Naive thymus-derived CD4-positive, alpha-beta T cell (primary cell): ENCODE results near the gene CACNG1. TPM values are rescaled to one million over a fixed set of nuclear protein-coding genes. Genes with fewer than 3 reads are reported as not detected.

Source experiments
- ATAC-seq: fragments of 150-1000 bp; cut with Tn5 transposase; 2 replicates; pipeline ENCODE4 v1.10.0; 2021; ENCODE audit warnings: mild to moderate bottlenecking, moderate library complexity
- CTCF ChIA-PET: fragments of 350-600 bp; sonication (Branson Sonifier 250); formaldehyde crosslinking; loops from one replicate; lab custom pipeline; 2021; ENCODE audit warnings: antibody characterized with exemption; lab: Charles Lee
- POLR2A ChIA-PET: fragments of 350-600 bp; sonication (Branson Sonifier 250); formaldehyde crosslinking; loops from one replicate; lab custom pipeline; 2021; ENCODE audit warnings: antibody characterized with exemption, inconsistent platforms; lab: Charles Lee
- DNase-seq, 9 donors: peaks; one replicate each; pipeline versions ENCODE4 v3.0.0 to v3.0.0-alpha.2; 2020 to 2022; ENCODE audit warnings: mixed read lengths in 1 of 9
- H3K27ac ChIP-seq: one replicate; pipeline ENCODE4 v1.7.0; 2013; ENCODE audit warnings: mild to moderate bottlenecking, low read depth, low read length, moderate library complexity
- H3K27me3 ChIP-seq, 2 donors: one replicate each; pipeline ENCODE4 v1.7.0; 2013; ENCODE audit warnings: low read length in 2 of 2, mild to moderate bottlenecking in 2 of 2, moderate library complexity in 2 of 2; ENCODE audit not compliant: control insufficient read depth in 2 of 2, insufficient read depth in 2 of 2
- H3K36me3 ChIP-seq, 3 experiments: 1 replicate in 2 of 3; 2 replicates in 1 of 3; pipeline ENCODE4 v1.7.0; 2013; ENCODE audit warnings: low read length in 3 of 3, mild to moderate bottlenecking in 3 of 3, moderate library complexity in 1 of 3; ENCODE audit not compliant: insufficient read depth in 3 of 3, control insufficient read depth in 2 of 3
- H3K4me1 ChIP-seq, 2 donors: one replicate each; pipeline ENCODE4 v1.7.0; 2013; ENCODE audit warnings: low read length in 2 of 2, mild to moderate bottlenecking in 2 of 2, moderate library complexity in 1 of 2; ENCODE audit not compliant: control insufficient read depth in 2 of 2, insufficient read depth in 2 of 2
- H3K4me3 ChIP-seq: 2 replicates; pipeline ENCODE4 v1.7.0; 2013; ENCODE audit warnings: mild to moderate bottlenecking, low read length
- H3K9me3 ChIP-seq, 3 experiments: 1 replicate in 2 of 3; 2 replicates in 1 of 3; pipeline ENCODE4 v1.7.0; 2013; ENCODE audit warnings: low read length in 3 of 3; ENCODE audit not compliant: control insufficient read depth in 2 of 3
- H3K27ac Mint-ChIP-seq, 9 donors: one replicate each; pipeline ENCODE4 v1.8.0; 2020 to 2022; ENCODE audit warnings: mixed read lengths in 9 of 9, mild to moderate bottlenecking in 8 of 9, moderate library complexity in 5 of 9, inconsistent platforms in 2 of 9
- H3K27me3 Mint-ChIP-seq, 5 donors: one replicate each; pipeline ENCODE4 v1.8.0; 2021 to 2022; ENCODE audit warnings: mixed read lengths in 5 of 5, mild to moderate bottlenecking in 1 of 5
- H3K36me3 Mint-ChIP-seq, 5 donors: one replicate each; pipeline ENCODE4 v1.8.0; 2020 to 2022; ENCODE audit warnings: mixed read lengths in 5 of 5, mild to moderate bottlenecking in 3 of 5, inconsistent platforms in 1 of 5
- H3K4me1 Mint-ChIP-seq, 7 donors: one replicate each; pipeline ENCODE4 v1.8.0; 2020 to 2022; ENCODE audit warnings: mixed read lengths in 7 of 7, mild to moderate bottlenecking in 3 of 7, inconsistent platforms in 1 of 7
- H3K4me3 Mint-ChIP-seq, 10 donors: one replicate each; pipeline ENCODE4 v1.8.0; 2020 to 2022; ENCODE audit warnings: mild to moderate bottlenecking in 10 of 10, mixed read lengths in 10 of 10, moderate library complexity in 6 of 10, inconsistent platforms in 2 of 10
- H3K9me3 Mint-ChIP-seq, 11 donors: one replicate each; pipeline ENCODE4 v1.8.0; 2020 to 2022; ENCODE audit warnings: mixed read lengths in 11 of 11, mild to moderate bottlenecking in 4 of 11, inconsistent platforms in 1 of 11, moderate library complexity in 1 of 11
- intact Hi-C, 2 donors: fragments of 100-400 bp; cut with micrococcal nuclease; formaldehyde crosslinking; loops; one replicate each; pipeline ENCODE4 v1.15.1; 2023
- polyA plus RNA-seq, 2 donors: library from polyadenylated mRNA; unstranded; fragments of 300-500 nt; fragmentation: Illumina TruSeq; gene quantifications; one replicate each; pipeline ENCODE4 v1.2.3, GENCODE V29; 2021
- total RNA-seq, 6 experiments: library from RNA in 5 of 6; stranded (reverse) in 5 of 6; gene quantifications; 1 replicate in 5 of 6; 2 replicates in 1 of 6; pipeline ENCODE4 v1.2.3 and lab custom pipeline; 2021 to 2026

CACNG1 gene
- total and polyA plus RNA-seq, 7 experiments from 2014 or later: not detected

GRCh38 chr17:67069603-67070136, 25.3 kb downstream of the CACNG1 start:
- H3K27ac ChIP-seq: no peak overlapping the region
- DNase-seq (no peak), ATAC-seq (no peak)
- CTCF ChIA-PET: no interaction called here
- no peaks in the 10 kb centered on the region for H3K9me3 ChIP-seq
- peaks cover 0 to 13% (median 0%) of the 10 kb centered on the region in 11 donors for H3K9me3 Mint-ChIP-seq
- no peaks in the 10 kb centered on the region for H3K4me1 ChIP-seq
- intact Hi-C loops: no loop called here
- H3K4me1 Mint-ChIP-seq: no peaks in the 10 kb centered on the region
- POLR2A ChIA-PET: no interaction called here
- H3K4me3 Mint-ChIP-seq: no peak overlapping the region
- H3K27me3 ChIP-seq: no peaks in the 10 kb centered on the region
- H3K4me3 ChIP-seq: no peak overlapping the region
- H3K27ac Mint-ChIP-seq: no peak overlapping the region
- H3K36me3 Mint-ChIP-seq: peaks cover 3 to 45% (median 32%) of the 10 kb centered on the region in 5 donors
- no peaks in the 10 kb centered on the region for H3K27me3 Mint-ChIP-seq
- no peaks in the 10 kb centered on the region for H3K36me3 ChIP-seq

- no peaks in the 10 kb centered on the region for H3K36me3 ChIP-seq
- H3K27ac ChIP-seq: no peak overlapping the region
- H3K9me3 Mint-ChIP-seq: peaks cover 0 to 13% (median 0%) of the 10 kb centered on the region in 11 donors
- no peak for DNase-seq
- POLR2A ChIA-PET: no interaction called here
- peaks cover 8 to 54% (median 34%) of the 10 kb centered on the region in 5 donors for H3K36me3 Mint-ChIP-seq
- H3K4me1 ChIP-seq: no peaks in the 10 kb centered on the region
- no peaks in the 10 kb centered on the region for H3K9me3 ChIP-seq
- H3K4me3 ChIP-seq: no peak overlapping the region
- intact Hi-C loops: no loop called here
- no peaks in the 10 kb centered on the region for H3K4me1 Mint-ChIP-seq
- no peak overlapping the region for H3K27ac Mint-ChIP-seq
- CTCF ChIA-PET: no interaction called here
- H3K27me3 ChIP-seq: no peaks in the 10 kb centered on the region
- H3K27me3 Mint-ChIP-seq: no peaks in the 10 kb centered on the region
- H3K4me3 Mint-ChIP-seq: no peak overlapping the region
- no peak for ATAC-seq
Observed at GRCh38 chr17:67071595-67071994, 27.2 kb downstream of the CACNG1 start.

- peaks cover 8 to 49% (median 34%) of the 10 kb centered on the region in 5 donors for H3K36me3 Mint-ChIP-seq
- no peak overlapping the region for H3K4me3 ChIP-seq
- H3K27me3 Mint-ChIP-seq: no peaks in the 10 kb centered on the region
- H3K4me1 Mint-ChIP-seq: no peaks in the 10 kb centered on the region
- ATAC-seq (no peak), DNase-seq (no peak)
- H3K9me3 Mint-ChIP-seq: peaks cover 0 to 13% (median 0%) of the 10 kb centered on the region in 11 donors
- no peaks in the 10 kb centered on the region for H3K9me3 ChIP-seq
- H3K27ac Mint-ChIP-seq: no peak overlapping the region
- H3K4me3 Mint-ChIP-seq: no peak overlapping the region
- ChIA-PET CTCF (no interaction called here), POLR2A (no interaction called here)
- peaks cover 0 to 4% (median 3%) of the 10 kb centered on the region in 3 experiments for H3K36me3 ChIP-seq
- intact Hi-C loops: no loop called here
- H3K27ac ChIP-seq: no peak overlapping the region
- no peaks in the 10 kb centered on the region for H3K27me3 ChIP-seq
- H3K4me1 ChIP-seq: no peaks in the 10 kb centered on the region
Observed at GRCh38 chr17:67072885-67073284, 28.5 kb downstream of the CACNG1 start.

GRCh38 chr17:67074781-67075180, 30.4 kb downstream of the CACNG1 start:
- ChIA-PET CTCF (no interaction called here), POLR2A (no interaction called here)
- Histone ChIP-seq H3K27me3 (no peaks in the 10 kb centered on the region), H3K36me3 (peaks cover 0 to 16% (median 7%) of the 10 kb centered on the region in 3 experiments), H3K4me3 (no peak overlapping the region), H3K9me3 (no peaks in the 10 kb centered on the region), H3K4me1 (no peaks in the 10 kb centered on the region), H3K27ac (no peak overlapping the region)
- H3K9me3 Mint-ChIP-seq: peaks cover 0 to 10% (median 0%) of the 10 kb centered on the region in 11 donors
- intact Hi-C loops: no loop called here
- peaks cover 8 to 56% (median 37%) of the 10 kb centered on the region in 5 donors for H3K36me3 Mint-ChIP-seq
- no peaks in the 10 kb centered on the region for H3K4me1 Mint-ChIP-seq
- H3K27ac Mint-ChIP-seq: no peak overlapping the region
- no peak for ATAC-seq
- no peak for DNase-seq
- H3K27me3 Mint-ChIP-seq: no peaks in the 10 kb centered on the region
- no peak overlapping the region for H3K4me3 Mint-ChIP-seq

- no peak overlapping the region for H3K4me3 Mint-ChIP-seq
- no peak overlapping the region for H3K27ac ChIP-seq
- ATAC-seq: no peak
- peaks cover 0 to 5% (median 0%) of the 10 kb centered on the region in 11 donors for H3K9me3 Mint-ChIP-seq
- H3K36me3 Mint-ChIP-seq: peaks cover 8 to 53% (median 26%) of the 10 kb centered on the region in 5 donors
- CTCF ChIA-PET: no interaction called here
- no peaks in the 10 kb centered on the region for H3K27me3 Mint-ChIP-seq
- no peak overlapping the region for H3K4me3 ChIP-seq
- peaks cover 0 to 17% (median 7%) of the 10 kb centered on the region in 3 experiments for H3K36me3 ChIP-seq
- no peak overlapping the region for H3K27ac Mint-ChIP-seq
- no peaks in the 10 kb centered on the region for H3K27me3 ChIP-seq
- H3K4me1 Mint-ChIP-seq: peaks cover 0 to 13% (median 8%) of the 10 kb centered on the region in 7 donors
- H3K4me1 ChIP-seq: peaks cover 0 to 5% of the 10 kb centered on the region in 2 donors
- intact Hi-C loops: no loop called here
- no peak for DNase-seq
- POLR2A ChIA-PET: no interaction called here
- no peaks in the 10 kb centered on the region for H3K9me3 ChIP-seq
Observed at GRCh38 chr17:67076290-67076689, 31.9 kb downstream of the CACNG1 start.

GRCh38 chr17:67078292-67078691, 33.9 kb downstream of the CACNG1 start:
- no peak overlapping the region for H3K4me3 ChIP-seq
- H3K27ac ChIP-seq: no peak overlapping the region
- Mint-ChIP-seq H3K4me1 (peaks cover 10 to 25% (median 20%) of the 10 kb centered on the region in 7 donors), H3K27me3 (no peaks in the 10 kb centered on the region), H3K27ac (peak overlapping the region in 1 of 9 donors; percentile 1), H3K4me3 (no peak overlapping the region), H3K9me3 (peaks cover 0 to under 1% (median 0%) of the 10 kb centered on the region in 11 donors), H3K36me3 (peaks cover 8 to 45% (median 15%) of the 10 kb centered on the region in 5 donors)
- intact Hi-C loops: no loop called here
- ChIA-PET POLR2A (no interaction called here), CTCF (interaction anchor here (0.7 kb wide), 1 partner anchor 104 kb away, joined by 3 read pairs; no protein-coding TSS in a partner anchor)
- no peak for ATAC-seq
- H3K27me3 ChIP-seq: no peaks in the 10 kb centered on the region
- H3K36me3 ChIP-seq: peaks cover 0 to 21% (median 7%) of the 10 kb centered on the region in 3 experiments
- no peaks in the 10 kb centered on the region for H3K9me3 ChIP-seq
- H3K4me1 ChIP-seq: peaks cover 9 to 15% of the 10 kb centered on the region in 2 donors
- DNase-seq: no peak

- no peaks in the 10 kb centered on the region for H3K27me3 ChIP-seq
- peaks cover 0 to 21% (median 7%) of the 10 kb centered on the region in 3 experiments for H3K36me3 ChIP-seq
- peaks cover 14 to 31% (median 24%) of the 10 kb centered on the region in 7 donors for H3K4me1 Mint-ChIP-seq
- no peak overlapping the region for H3K4me3 ChIP-seq
- no peak overlapping the region for H3K27ac ChIP-seq
- intact Hi-C loops: no loop called here
- ChIA-PET POLR2A (interaction anchor here (0.6 kb wide), 1 partner anchor 615 kb away, joined by 3 read pairs; no protein-coding TSS in a partner anchor), CTCF (no interaction called here)
- H3K4me1 ChIP-seq: peaks cover 9 to 19% of the 10 kb centered on the region in 2 donors
- peaks cover 4 to 37% (median 14%) of the 10 kb centered on the region in 5 donors for H3K36me3 Mint-ChIP-seq
- ATAC-seq: no peak
- H3K27ac Mint-ChIP-seq: peak overlapping the region in 2 of 9 donors; percentile 12 to 62
- no peak overlapping the region for H3K4me3 Mint-ChIP-seq
- H3K9me3 Mint-ChIP-seq: no peaks in the 10 kb centered on the region
- no peaks in the 10 kb centered on the region for H3K9me3 ChIP-seq
- no peaks in the 10 kb centered on the region for H3K27me3 Mint-ChIP-seq
- DNase-seq: no peak
Observed at GRCh38 chr17:67079491-67079890, 35.1 kb downstream of the CACNG1 start.
